NCI-H2029 (cell line): Measurements from ENCODE around the gene XRCC4.
A peak's percentile ranks its signal among the peaks of the same experiment; 100 is the strongest.
"Not testable (repeated sequence)": the region's sequence is repeated elsewhere in the genome, so short reads cannot be mapped to it uniquely, and the experiment has no call there.

ENCODE experiments used
- DNase-seq: peaks from one replicate; lab custom pipeline; 2025; lab: John Stamatoyannopoulos, UW

The XRCC4 gene

GRCh38 chr5:83179966-83180365 is 102.6 kb downstream of the XRCC4 start:
- DNase-seq = no peak

DNA sequence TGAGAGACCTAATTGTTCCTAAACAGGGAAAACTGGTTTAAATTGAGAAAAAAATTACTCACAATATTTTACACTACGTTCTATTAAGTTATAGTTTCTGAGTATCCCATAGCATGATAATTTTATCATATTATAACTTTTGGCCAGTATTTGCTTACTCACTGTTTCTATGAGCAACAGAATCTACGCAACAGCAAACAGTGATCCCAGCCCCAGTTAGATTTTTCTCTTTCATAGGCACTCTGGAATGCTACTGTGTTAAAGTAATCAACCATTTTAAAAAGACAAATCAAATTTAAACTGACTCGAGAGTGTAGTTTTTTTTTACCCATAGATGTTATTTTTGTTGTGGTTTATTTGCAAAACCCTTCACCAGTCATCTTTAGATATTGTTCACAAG is 107.2 kb downstream of the XRCC4 start:
- no peak for DNase-seq

GRCh38 chr5:83192947-83193346 is 115.6 kb downstream of the XRCC4 start:
- no peak for DNase-seq

- DNase-seq = peak; percentile 9
Observed at GRCh38 chr5:83197326-83197967, 120.1 kb downstream of the XRCC4 start.

DNA sequence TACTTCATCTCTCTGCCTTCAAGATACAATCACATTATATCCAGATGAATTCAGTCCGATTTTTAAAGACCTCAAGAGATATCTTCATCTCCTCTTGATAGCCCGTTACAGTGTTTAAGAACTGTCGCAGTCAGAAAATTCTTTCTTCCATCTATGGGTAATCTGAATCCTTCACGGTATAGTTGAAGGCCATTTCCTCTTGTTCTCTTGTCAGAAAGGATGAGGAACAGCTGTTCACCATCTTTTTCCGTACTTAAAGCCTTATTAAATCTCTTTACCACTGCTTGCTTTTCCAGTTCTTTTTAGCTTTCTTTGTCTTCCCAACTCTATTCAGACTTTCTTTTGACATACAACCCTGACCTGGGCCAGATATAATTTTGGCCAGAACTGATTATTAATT is 121.8 kb downstream of the XRCC4 start:
- no peak for DNase-seq

- no peak for DNase-seq
Observed at GRCh38 chr5:83204651-83205050, 127.3 kb downstream of the XRCC4 start.

GRCh38 chr5:83209963-83210362 is 132.6 kb downstream of the XRCC4 start:
- no peak for DNase-seq

DNA sequence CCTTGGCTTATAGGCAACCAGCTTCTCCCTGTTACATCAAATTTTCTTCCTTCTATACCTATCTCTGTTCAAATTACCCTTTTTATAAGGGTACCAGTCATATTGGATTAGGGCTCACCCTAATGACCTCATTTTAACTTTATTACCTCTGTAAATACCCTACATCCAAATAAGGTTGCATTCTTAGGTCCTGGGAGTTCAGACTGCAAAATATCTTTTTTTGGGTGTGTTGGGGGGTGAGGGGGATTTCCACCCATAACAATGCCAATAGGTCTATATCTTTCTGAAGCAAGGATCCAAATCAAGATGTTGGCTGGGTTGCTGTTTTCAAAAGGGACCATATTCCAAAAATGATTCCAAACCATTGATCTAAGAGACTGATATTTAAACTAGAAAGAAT is 141.7 kb downstream of the XRCC4 start:
- DNase-seq = no peak

DNA sequence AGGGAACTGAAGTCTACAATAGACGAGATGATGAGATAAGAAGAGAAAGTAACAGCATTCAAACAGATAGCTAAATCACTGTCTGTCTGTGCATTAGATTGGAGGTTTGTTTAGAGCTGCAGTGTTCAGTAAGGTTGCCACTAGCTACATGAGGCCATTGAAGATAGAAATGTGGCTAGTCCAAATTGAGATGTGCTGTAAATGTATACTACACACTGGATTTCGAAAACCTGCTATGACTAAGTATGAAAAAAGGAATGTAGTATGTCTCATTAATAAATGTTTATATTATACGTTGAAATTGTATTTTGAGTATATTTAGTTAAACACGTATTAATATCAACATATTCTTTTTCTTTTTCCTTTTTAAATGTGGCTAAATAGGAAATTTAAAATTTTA is 142.1 kb downstream of the XRCC4 start:
- no peak for DNase-seq

DNA sequence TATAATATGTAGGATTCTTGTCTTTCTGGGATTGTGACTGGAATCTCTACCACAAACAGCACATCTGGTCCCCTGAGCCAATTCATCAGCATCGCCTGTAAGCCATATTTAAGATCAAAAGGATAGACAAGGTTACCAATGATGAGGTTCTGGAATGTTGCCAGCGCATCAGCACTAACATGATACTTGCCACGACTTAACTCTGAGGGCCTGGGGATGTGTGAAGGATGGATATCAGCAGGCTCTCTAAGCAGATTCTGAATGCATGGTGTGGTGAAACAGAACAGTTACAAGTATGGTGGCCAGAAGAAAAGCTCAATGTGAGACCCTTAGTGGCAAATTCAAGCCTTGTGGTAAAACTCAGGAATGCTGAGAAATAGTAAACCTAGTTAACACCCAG is 143.0 kb downstream of the XRCC4 start:
- no peak for DNase-seq

- DNase-seq = no peak
Observed at GRCh38 chr5:83222906-83223305, 145.6 kb downstream of the XRCC4 start.

DNA sequence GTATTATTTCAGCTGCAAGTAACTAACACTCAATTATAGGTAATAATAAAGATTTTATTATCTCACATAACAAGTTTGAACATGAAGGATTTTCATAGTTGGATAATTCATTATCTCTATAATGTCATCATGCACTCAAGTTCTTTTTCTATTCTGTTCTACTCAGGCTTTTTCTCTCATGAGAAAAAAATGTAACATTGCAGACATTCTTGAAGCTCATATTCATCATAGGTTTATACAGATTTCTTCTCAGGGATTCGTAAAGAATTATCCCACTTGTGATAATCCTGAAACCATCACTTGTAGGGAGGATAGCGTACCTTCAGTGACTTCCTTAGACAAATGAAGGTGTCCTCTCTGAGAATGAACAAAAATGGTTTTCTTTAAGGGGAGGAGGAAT is 150.3 kb downstream of the XRCC4 start:
- DNase-seq = no peak

DNA sequence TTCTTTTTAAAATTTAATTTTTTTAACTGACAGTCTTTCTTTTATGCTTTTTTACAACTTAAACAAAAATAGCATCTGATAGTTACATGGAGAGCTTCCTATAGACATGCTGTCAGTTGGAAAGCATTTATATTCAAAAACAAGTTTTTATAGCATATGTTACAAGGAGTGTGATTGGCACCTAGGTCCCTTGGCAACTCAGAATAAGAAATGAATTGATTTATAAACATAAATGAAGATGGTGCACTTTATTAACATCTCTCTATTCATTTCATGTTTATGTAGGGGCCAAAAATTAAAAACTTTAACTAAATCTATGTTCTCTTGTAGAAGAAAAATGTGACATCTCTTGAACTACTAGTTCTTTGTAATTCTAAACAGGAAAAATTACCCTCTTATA is 153.2 kb downstream of the XRCC4 start:
- DNase-seq = no peak

GRCh38 chr5:83244516-83244915 is 167.2 kb downstream of the XRCC4 start:
- DNase-seq = no peak

- DNase-seq = no peak
Observed at GRCh38 chr5:83245037-83245436, 167.7 kb downstream of the XRCC4 start.

- no peak for DNase-seq
Observed at GRCh38 chr5:83246071-83246470, 168.7 kb downstream of the XRCC4 start.

- no peak for DNase-seq
Observed at GRCh38 chr5:83249156-83249555, 171.8 kb downstream of the XRCC4 start.

DNA sequence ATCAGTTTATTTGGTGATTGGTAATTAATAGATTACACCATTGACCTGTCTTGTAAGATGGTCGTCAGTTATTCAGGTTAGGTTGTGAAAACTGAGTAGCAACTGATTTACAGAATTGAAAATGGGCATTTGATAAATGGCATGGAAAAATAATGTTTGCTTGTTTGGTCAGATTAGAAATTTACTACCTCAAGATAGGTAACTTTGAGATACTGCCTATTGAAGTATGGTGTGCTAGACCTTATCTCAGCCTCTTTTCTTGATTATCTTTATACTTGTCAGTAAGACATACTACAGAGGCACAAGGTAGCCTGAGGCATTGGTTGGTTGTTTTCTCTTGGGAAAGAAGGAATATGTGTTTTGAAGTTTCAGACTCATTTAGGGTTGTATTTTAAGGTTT is 174.5 kb downstream of the XRCC4 start:
- no peak for DNase-seq

GRCh38 chr5:83253720-83254119 is 176.4 kb downstream of the XRCC4 start:
- DNase-seq = no peak

- no peak for DNase-seq
Observed at GRCh38 chr5:83255268-83255667, 177.9 kb downstream of the XRCC4 start.

DNA sequence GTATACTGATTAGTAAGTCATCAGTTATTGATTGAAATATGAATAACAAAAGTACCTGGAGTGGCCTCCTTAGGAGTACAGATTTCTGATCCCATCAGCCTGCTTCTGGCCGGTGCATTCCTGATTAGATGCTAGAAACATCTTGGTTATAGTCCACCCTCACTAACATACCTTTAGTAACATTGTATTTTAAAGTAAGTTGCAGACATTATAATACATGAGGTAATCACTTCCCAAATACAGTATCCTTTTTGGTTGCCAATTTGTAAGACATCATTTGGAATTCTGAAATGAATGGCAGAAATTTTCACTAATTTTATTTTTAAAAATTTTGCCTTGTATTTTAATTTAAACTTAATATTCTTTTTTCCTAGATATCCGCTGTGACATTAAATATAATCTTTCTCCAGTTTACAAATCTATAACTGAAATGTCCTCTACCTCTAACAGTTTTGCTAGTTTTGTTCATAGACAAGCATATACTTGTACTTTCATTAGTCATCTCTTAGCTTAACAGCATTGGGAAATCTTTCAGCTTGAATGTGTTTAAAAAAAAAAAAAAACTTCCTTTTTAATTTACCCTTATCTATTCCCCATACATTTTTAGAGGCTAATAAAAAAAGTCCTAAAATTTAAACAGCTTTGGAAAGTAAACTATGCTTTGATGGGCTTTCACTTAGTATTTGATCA is 178.9 kb downstream of the XRCC4 start:
- no peak for DNase-seq

DNA sequence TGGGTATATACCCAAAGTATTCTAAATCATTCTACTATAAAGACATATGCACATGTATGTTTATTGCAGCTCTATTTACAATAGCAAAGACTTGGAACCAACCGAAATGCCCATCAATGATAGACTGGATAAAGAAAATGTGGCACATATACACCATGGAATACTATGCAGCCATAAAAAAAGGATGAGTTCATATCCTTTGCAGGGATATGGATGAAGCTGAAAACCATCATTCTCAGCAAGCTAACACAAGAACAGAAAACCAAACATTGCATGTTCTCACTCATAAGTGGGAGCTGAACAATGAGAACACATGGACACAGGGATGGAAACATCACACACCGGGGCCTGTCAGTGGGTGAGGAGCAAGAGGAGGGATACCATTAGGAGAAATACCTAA is 180.3 kb downstream of the XRCC4 start:
- DNase-seq = not testable (repeated sequence)

DNA sequence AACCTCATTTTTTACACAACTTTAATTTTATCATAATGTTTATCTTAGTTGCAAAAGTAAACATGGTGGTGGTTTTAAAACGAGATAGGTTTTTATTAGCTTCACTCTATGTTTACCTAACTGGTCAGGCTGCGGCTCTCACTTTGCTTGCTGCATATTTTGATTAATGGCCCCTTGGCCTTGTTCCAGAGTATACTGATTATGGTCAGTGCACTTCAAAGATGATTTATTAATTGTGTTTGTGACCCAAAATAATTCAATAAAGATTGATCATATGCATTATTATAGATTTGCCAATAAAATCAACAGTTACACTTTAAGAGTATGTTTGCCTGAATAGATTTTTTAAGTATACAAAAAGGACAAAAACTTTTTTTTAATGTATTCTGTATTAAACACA is 188.0 kb downstream of the XRCC4 start:
- peak; percentile 58 for DNase-seq

DNA sequence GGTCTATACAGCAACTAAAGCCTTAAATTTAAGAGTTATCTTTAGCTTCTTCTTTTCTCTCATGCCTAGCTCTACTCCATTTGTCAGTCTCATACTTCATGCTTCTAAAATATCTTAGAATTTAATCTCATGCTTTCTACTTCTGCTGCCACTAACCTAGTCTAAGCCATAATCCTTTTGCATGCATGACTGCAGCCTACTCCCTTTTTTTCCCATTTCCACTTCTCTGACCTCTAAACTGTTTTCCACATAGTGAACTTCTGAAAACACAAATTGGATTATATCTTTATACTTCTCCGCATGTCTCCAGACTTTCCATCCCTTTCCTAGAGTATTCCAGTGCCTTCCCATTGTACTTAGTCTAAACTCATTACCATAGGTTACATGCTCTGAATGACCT is 193.0 kb downstream of the XRCC4 start:
- DNase-seq = no peak
